ENCODE data around the gene KCNK1.
A peak's percentile ranks its signal among the peaks of the same experiment; 100 is the strongest.
"Not testable (repeated sequence)": the region's sequence is repeated elsewhere in the genome, so short reads cannot be mapped to it uniquely, and the experiment has no call there.

The KCNK1 gene

DNA sequence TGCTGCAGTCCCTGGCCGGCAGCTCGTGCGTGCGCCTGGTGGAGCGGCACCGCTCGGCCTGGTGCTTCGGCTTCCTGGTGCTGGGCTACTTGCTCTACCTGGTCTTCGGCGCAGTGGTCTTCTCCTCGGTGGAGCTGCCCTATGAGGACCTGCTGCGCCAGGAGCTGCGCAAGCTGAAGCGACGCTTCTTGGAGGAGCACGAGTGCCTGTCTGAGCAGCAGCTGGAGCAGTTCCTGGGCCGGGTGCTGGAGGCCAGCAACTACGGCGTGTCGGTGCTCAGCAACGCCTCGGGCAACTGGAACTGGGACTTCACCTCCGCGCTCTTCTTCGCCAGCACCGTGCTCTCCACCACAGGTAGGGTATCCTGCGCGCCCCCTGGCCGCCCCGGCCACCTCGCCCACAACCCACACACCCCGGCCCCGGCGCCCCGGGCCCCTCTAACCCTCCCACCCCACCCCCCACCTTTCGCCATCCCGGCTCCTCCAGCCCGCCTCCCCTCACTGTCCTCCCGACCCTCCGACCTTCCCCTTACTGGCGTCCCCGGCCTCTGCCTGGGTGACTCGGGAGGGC is 352 bp downstream of the KCNK1 start:
- TF ChIP-seq, protein P1, sequence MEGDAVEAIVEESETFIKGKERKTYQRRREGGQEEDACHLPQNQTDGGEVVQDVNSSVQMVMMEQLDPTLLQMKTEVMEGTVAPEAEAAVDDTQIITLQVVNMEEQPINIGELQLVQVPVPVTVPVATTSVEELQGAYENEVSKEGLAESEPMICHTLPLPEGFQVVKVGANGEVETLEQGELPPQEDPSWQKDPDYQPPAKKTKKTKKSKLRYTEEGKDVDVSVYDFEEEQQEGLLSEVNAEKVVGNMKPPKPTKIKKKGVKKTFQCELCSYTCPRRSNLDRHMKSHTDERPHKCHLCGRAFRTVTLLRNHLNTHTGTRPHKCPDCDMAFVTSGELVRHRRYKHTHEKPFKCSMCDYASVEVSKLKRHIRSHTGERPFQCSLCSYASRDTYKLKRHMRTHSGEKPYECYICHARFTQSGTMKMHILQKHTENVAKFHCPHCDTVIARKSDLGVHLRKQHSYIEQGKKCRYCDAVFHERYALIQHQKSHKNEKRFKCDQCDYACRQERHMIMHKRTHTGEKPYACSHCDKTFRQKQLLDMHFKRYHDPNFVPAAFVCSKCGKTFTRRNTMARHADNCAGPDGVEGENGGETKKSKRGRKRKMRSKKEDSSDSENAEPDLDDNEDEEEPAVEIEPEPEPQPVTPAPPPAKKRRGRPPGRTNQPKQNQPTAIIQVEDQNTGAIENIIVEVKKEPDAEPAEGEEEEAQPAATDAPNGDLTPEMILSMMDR (IDR thresholded peaks at IDR 0.05; ENCODE audit: control insufficient read depth, extremely low read depth, insufficient read depth), result no peak
- peak; percentile 43 for DNase-seq (ENCODE audit: low read depth)
- H3K4me3 ChIP-seq (ENCODE audit: low read depth, low read length), result peak overlapping the region; percentile 52

DNA sequence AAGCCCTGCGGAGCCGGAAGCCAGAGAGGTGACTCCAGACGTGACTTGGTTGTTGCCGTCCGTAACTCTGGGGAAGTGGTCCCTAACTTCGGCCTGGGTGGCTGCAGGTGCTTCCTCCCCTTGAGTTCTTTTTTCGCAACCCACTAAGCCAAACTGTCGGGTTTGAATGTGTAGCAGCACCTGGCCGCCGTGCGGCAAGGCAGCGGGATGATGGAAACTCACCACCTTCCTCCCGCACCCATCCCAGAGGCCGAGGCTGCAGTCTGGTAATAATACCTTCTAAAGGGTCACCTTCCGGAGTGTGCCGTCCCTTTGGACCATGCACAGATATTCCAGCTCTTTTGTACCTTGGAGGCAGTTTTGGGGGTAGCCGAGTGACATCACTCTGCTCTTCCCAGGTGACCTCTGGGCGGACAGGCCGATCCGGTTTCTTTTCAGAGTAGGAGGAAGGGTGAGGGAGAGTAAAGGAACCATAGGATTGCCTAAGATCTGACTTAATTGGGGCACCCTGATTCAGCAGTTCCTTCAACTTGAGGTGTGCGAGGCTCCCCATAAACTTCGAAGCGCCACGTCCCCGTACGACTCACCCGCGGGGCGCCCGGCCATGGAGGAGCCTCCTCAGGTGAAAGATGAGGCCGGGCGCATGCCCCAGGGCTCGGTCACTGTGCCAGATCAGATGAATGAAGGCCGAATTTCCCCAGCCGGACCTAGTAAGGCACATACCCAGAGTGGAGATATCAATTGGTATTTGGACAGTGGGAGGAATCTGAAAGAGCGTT is 1.0 kb downstream of the KCNK1 start:
- TF ChIP-seq, protein P1 (IDR thresholded peaks at IDR 0.05; ENCODE audit: control insufficient read depth, extremely low read depth, insufficient read depth), result no peak
- DNase-seq (ENCODE audit: low read depth), result no peak
- peak overlapping the region; percentile 52 for H3K4me3 ChIP-seq (ENCODE audit: low read depth, low read length)

DNA sequence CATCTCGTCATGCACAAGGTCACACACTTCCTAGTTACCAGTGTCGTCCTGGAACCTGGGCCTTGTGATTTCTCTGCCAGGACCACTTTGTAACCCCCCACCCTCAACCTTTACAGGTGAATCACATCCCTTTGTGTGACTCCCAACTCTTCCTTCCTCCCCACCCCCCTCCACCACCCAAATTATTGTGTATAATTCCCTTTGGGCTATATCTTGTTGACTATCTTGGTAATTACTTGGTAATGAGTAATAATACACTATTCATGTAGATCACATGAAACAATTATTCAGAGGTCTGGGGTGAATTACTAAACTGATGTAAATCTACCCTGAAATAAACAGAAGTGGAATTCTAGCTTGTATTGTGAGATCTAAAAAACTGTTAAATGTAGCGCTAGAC is 1.7 kb downstream of the KCNK1 start:
- TF ChIP-seq, protein P1 (IDR thresholded peaks at IDR 0.05; ENCODE audit: control insufficient read depth, extremely low read depth, insufficient read depth), result no peak
- peak overlapping the region; percentile 52; the same call in 1 of the 2 replicates for H3K4me3 ChIP-seq (ENCODE audit: low read depth, low read length)
- DNase-seq (ENCODE audit: low read depth), result no peak

DNA sequence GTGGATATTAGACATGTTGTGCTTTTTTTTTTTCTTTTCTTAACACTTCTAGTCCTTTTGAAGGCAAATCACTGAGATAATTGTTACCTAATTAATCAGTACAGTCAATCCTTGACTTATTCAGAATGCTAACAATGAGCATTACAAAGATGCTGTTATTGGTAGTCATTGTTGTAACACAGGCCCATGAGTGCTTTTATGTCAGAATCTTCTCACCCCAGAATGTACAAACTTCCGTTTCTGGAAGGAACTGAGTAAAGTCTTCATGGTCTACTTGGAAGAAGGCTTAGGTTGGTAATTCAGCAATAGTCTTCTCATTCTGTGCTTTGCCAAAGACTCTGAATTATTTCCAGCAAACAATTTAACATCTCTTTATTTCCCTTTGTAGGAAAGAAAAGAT is 3.1 kb downstream of the KCNK1 start:
- TF ChIP-seq, protein P1 (IDR thresholded peaks at IDR 0.05; ENCODE audit: control insufficient read depth, extremely low read depth, insufficient read depth), result no peak

DNA sequence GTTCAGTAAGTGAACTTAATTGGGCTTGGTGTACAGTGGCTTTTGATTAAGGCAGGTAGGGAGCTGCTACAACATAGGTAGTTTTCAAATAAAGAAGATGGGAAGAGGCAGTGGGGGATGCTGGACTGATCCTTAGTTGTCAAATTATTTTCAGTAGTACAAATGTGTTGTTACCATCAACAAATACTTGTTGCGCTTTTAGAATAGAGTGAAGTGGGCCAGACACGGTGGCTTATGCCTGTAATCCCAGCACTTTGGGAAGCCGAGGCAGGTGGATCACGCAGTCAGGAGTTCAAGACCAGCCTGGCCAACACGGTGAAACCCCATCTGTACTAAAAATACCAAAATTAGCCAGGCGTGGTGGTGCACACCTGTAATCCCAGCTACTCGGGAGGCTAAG is 5.5 kb downstream of the KCNK1 start:
- not testable (repeated sequence) for H3K4me3 ChIP-seq (ENCODE audit: low read depth, low read length); DNase-seq (ENCODE audit: low read depth)

More for the DNA sequence above, 3.1 kb downstream of the KCNK1 start:
- H3K4me3 ChIP-seq (ENCODE audit: low read depth, low read length), result no peak overlapping the region
- no peak for DNase-seq (ENCODE audit: low read depth)

DNA sequence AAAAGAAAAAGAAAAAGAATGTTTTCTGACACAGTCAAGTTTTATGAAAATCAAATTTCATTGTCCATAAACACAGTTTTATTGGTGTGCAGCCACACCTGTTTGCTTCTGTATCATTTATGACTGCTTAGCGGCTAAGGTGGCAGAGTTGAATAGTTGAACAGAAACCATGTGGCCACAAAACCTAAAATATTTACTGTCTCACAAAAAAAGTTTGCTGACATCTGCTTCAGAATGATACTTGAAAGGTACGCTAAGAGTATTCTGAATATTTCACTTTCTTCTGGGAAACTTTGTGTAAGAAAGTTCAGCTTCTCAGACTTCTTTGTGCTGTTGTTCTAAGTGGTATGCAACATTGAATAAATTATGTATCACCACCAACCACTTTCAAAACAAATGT is 6.2 kb downstream of the KCNK1 start:
- TF ChIP-seq, protein P1 (IDR thresholded peaks at IDR 0.05; ENCODE audit: control insufficient read depth, extremely low read depth, insufficient read depth), result no peak
- DNase-seq (ENCODE audit: low read depth), result no peak
- no peak overlapping the region for H3K4me3 ChIP-seq (ENCODE audit: low read depth, low read length)

DNA sequence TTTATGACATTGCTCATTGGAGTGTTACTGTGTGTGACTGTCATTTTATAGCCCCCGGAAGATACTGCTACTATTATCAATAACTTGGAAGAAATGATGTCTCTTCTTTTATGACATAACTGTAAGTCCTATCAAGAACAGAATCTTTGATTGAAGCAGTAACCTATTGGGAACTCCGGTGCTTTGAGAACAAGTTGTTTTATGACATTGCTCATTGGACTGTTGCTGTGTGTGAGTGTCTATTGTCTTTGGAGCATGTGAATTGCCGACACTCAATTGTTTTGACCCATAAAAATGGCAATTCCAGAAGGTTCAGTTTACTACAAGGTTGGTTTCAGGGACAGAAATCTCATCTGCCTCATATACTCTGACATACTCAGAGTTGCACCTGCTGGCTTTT is 8.0 kb downstream of the KCNK1 start:
- TF ChIP-seq, protein P1 (IDR thresholded peaks at IDR 0.05; ENCODE audit: control insufficient read depth, extremely low read depth, insufficient read depth), result no peak
- H3K4me3 ChIP-seq (ENCODE audit: low read depth, low read length), result no peak overlapping the region
- no peak for DNase-seq (ENCODE audit: low read depth)

Measured in LNCaP clone FGC (cell line).